ENCODE data around the gene LYZL4.

Gene LYZL4

GRCh38 chr3:42347928-42348327 is 62.5 kb downstream of the LYZL4 start:
- Histone ChIP-seq H3K27me3 (ENCODE audit: insufficient read depth, poor library complexity, severe bottlenecking) (no peaks in the 10 kb centered on the region), H3K4me3 (replicated peaks; ENCODE audit: insufficient read depth, low read length) (no peak overlapping the region), H3K27ac (replicated peaks) (no peak overlapping the region)
- TF ChIP-seq CTCF (IDR thresholded peaks at IDR 0.05; ENCODE audit: insufficient read depth, low read length): no peak
- TF ChIP-seq, protein P1, sequence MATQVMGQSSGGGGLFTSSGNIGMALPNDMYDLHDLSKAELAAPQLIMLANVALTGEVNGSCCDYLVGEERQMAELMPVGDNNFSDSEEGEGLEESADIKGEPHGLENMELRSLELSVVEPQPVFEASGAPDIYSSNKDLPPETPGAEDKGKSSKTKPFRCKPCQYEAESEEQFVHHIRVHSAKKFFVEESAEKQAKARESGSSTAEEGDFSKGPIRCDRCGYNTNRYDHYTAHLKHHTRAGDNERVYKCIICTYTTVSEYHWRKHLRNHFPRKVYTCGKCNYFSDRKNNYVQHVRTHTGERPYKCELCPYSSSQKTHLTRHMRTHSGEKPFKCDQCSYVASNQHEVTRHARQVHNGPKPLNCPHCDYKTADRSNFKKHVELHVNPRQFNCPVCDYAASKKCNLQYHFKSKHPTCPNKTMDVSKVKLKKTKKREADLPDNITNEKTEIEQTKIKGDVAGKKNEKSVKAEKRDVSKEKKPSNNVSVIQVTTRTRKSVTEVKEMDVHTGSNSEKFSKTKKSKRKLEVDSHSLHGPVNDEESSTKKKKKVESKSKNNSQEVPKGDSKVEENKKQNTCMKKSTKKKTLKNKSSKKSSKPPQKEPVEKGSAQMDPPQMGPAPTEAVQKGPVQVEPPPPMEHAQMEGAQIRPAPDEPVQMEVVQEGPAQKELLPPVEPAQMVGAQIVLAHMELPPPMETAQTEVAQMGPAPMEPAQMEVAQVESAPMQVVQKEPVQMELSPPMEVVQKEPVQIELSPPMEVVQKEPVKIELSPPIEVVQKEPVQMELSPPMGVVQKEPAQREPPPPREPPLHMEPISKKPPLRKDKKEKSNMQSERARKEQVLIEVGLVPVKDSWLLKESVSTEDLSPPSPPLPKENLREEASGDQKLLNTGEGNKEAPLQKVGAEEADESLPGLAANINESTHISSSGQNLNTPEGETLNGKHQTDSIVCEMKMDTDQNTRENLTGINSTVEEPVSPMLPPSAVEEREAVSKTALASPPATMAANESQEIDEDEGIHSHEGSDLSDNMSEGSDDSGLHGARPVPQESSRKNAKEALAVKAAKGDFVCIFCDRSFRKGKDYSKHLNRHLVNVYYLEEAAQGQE (IDR thresholded peaks at IDR 0.05; ENCODE audit: insufficient replicate concordance, low read depth): no peak
- no peak for TF ChIP-seq GABPA (IDR thresholded peaks at IDR 0.05; ENCODE audit: low read depth)
- TF ChIP-seq POLR2AphosphoS5 (IDR thresholded peaks at IDR 0.05; ENCODE audit: low read depth): no peak
- TF ChIP-seq SPI1 (IDR thresholded peaks at IDR 0.05; ENCODE audit: borderline replicate concordance, low read depth): no peak
- DNase-seq (ENCODE audit: low read depth in 1 of 2, low spot score in 1 of 2): no peak
